HG02623 (cell line): ENCODE data around the gene ACADSB.

ENCODE experiments used
- ATAC-seq: cut with Tn5 transposase; IDR thresholded peaks from one replicate; pipeline ENCODE4 v1.9.1; 2021; ENCODE audit warnings: moderate library complexity; ENCODE audit not compliant: unreplicated experiment

Gene ACADSB

DNA sequence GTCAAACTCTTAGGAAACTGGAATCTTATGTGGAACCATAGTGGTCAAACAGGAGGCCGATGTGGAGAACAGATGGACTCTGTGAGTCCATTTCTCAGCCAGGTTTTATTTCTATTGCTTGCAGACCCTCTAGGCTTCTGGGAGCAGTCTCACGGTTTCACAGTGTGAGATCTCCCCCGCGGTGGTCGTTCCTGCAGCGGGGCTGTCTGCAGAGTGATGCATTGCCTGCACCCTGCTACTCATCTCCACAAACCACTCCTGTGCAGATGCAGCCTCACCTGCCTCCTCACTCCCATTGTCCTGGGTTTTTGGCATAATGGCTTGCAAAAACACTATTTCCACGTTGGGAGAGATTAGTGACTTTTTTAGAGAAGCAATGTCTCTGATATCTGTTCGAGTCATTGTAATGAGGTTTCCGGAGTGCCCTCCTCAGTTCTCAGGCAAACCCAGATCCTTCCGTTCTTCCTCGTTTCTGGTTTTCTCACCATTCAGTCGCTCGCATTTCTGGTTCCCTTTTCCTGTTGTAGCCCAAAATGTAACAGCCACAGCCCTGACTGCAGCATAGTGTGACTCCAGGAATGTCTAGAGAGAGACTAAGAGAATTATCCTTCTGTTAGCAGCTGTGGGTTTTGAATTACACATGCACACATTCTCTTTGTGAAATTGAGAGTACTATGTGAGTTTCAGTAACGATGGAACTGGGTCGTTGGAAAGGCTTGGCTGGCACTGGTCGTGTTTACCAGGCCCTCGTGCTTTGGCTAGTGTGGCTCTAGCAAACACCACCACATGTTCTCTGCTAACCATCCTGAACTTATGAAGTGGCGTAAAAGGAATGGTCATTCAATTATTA, 30.2 kb downstream of the ACADSB start:
- no peak for ATAC-seq

DNA sequence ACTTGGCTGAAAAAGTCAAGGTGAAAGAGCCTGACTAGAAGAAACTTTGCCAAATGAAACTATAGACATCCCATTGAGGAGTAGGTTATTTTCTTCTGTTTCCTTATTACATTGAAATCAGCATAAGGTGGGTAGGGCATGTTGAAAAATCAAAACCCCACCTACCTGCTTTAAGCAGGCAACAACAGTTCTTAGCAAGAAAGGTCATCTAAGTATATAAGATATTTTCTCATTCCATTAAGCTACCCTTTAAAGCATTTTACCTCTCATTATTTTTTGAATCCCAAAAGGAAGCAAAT, 30.8 kb downstream of the ACADSB start:
- no peak for ATAC-seq

DNA sequence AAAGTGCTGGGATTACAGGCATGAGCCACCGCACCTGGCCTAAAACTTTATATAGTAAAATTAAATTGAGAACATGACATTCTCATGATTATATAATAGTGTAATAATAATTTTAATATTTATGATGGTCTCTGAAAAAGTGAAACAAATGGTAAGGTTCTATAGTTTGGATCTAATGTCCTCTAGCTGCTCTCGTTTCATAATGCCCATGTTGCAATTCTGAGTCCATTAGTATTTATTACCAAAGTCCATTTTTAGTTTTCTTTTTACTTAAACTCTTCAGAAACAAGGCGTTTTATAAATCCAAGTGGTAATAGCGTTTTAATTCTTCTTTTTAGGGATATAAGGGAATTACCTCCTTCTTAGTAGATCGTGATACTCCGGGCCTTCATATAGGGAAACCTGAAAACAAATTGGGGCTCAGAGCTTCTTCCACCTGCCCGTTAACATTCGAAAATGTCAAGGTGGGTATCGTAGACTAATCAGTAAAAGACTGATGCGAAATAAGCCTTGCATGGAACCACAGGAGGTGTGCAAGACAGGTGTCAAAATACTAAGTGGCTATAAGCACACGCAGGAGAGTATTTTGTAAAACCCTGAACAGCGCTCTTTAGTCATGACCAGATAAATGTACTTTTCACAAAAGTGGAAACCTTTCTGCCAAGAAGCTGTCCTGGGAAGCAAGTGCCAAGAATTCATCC, 34.1 kb downstream of the ACADSB start:
- ATAC-seq = no peak

DNA sequence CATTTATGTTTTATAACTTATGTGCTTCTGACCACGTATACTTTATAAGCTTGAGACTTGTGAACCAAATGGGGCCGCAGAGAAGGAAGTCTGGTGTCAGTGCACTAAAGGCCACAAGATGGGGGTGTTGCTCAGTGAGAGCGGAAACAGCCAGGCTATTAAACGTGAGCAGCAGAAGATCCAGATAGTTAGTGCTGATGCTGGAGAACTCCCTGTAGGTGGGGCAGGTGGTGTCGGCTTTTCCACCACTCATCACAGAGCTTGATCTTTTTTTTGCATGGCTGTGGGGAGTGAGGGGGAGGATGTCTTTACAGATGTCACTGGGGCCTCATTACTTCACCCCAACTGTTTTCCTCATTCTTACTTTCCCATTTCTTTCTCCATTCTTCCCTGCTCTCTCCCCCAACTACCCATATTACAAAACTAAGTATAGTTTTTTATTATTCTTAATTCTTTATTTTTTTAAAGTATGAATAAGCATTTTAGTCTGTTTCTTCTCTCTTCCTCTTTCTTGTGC, 34.7 kb downstream of the ACADSB start:
- peak; percentile 64 for ATAC-seq

DNA sequence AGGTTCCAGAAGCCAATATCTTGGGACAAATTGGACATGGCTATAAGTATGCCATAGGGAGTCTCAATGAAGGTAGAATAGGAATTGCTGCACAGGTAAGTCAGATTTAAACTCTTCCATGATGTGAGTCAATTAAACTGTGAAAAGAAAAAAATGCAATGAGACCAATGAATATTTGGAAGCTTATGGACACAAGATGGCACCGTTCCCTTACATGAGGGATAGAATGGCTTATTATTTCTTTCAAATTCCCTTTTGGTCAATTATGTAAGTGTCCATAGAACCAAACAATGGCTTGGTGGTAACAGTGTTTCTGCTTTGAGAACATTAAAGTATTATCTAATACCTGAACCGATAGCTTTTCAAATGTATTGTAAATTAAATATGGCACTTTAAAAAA, 35.6 kb downstream of the ACADSB start:
- no peak for ATAC-seq

DNA sequence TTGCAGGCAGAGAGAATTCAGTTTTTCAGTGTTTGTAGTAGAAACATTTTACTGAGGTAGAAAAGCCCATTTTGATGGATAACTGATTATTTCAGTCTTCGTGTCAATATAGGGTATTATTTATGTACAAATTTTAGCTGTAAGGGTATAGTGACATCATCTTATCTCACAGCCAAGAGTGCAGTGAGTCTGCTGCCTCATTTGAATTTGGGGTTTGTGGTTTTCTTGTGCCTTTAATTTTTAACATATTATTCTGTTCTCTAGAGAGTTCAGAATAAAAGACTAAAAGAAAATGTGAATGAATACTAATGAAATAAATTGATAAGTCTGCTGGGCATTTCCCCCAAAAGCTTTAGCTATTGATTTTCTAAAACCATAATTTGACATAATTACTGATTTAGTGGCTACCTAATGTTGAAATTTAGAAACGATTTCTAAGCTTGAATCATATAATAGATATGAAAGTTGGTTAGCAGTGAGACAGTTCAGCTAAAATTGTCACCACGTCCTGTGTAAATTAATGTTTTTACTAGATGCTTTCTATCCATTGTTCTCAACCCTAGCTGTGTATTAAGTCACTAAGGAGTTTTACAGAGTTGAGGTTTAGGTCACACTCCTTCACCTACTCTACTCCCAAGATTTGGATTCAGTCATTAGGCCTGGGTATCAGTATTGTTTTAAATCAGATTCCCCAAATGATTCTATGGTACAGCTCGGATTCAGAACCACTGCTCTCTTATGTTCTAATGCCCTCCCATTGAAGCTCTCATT, 37.3 kb downstream of the ACADSB start:
- ATAC-seq = no peak

DNA sequence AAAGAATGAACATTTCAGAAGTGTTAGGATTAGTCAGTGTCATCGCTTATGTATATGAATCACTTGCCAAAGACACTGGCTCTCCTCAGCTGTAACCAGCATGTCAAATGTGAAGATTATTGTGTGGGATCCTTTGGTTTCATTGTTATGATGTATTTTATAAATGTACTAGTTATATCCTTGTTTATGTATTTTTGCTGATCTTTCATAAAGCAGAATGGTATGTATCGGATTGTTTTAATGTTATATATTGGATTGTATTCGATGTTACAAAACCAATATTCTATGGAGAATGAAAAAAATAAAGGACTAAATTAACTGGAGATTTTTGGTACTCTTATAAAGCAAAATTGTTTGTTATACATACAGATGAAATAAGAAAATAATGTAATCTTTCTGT, 49.2 kb downstream of the ACADSB start:
- no peak for ATAC-seq

DNA sequence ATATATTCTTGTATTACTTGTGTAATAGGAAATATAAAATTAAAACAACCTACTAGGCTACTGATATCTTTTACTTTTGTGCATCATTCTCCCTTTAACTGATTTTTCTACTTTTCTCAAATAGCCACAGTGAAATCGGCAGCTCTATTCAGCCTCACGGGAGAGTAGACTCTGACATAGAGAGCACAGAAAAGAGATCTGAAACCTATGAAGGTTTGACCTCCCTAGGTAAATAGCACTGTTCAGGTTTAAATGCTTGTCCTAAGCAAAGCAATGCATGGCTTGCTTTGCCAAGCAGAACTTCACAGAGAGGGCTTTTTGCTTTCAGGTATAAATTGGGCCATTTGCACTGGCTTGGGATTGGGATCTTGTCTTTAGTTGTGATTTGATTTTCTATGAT, 53.1 kb downstream of the ACADSB start:
- no peak for ATAC-seq

DNA sequence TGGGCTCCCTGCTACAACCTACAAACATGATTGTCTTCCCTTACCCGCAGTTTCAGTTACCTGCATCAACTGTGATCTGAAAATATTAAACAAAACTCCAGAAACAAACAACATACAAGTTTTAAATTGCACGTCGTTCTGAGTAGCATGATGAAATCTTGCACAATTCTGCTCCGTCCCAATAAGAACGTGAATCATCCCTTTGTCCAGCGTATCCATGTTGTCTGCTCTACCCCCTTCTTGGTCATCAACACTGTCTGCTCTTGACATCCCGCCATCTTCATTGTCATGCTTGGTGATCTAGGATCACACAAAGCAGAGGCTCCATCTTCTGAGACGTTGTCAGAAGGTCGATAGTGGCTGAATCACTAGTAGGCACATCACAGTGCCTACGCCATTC, 53.9 kb downstream of the ACADSB start:
- no peak for ATAC-seq

DNA sequence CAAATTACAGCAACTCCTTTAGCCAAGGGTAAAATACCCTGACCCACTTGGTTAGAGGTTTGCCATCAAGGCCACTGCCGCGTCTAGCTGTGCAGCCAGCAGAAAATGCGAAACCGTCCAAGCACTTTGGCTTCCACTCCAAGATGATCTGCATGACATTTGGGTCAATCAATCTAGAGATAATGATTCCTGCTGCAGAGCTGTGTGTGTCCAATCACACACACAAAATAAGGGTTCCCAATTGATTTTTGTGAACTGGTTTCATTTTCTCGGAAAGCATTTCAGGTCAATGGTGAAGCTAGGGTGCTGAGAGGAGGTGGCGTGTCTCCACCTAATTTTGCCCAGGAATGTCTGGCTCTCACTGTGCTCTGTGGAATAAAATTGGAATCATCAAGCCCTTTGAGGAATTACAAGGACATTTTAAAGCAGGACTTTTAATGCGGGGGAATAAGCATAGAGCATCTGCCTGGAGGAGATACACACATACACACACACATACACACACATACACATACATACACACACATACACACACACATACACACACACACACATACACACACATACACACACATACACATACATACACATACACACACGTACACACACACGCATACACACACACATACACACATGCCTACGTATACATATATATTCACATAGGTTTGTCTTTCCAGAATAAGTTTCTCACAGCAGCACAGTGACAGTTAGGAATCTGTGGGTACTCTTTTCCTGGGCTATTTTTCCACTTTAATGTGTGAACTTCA, 59.5 kb downstream of the ACADSB start:
- ATAC-seq = no peak

DNA sequence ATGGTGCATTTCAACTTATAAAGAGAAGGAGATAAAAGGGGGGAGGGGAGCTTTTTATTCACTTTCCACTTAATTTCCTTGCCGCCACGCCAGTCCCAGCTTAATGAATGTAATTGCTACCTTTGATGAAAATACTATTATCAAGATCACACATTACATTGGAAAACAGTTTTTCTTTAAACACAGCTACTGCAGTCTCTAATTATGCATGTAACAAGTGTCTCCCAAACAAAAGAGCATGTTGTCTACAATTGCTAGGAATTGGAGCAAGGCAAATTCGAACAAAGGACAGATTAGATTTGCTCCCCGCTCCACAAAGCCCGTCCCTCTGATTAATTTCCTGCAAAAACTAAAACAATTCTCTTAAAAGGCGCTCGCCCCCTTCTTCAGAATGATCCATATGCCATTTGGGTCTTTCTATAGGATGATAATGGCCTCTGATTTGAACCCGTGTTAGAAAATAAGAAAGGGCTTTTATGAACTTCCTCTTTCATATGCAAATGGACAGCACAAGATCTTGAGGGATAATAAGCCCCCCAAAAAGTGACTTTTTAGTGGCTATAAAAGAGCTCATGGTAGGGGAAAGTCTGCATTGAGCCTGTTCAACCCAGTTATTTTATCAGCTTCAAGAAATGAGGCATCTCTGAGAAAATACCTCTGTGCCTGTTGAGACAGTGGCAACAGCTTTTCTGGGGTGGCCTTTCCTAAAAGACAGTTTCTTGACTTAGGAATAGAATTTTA, 60.6 kb downstream of the ACADSB start:
- no peak for ATAC-seq

DNA sequence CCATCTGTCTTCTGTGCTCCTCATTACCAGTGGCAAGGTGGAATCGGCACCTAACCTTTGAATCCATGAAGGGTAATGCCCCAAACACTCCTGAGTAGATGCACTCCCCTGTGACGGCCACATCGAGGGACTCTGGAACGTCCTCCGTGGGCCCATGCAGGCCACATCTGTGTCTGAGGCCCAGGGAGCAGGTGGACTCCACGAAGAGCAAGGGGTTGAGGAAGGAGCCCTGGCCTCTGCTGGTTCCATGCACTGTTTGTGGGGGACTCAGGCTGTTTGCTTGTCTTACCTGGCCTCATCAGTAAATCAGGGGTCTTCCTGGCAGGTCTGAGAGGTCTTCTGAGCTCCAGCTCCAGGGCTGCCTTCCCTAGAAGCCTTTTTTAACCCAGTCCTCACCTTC, 64.4 kb downstream of the ACADSB start:
- no peak for ATAC-seq

DNA sequence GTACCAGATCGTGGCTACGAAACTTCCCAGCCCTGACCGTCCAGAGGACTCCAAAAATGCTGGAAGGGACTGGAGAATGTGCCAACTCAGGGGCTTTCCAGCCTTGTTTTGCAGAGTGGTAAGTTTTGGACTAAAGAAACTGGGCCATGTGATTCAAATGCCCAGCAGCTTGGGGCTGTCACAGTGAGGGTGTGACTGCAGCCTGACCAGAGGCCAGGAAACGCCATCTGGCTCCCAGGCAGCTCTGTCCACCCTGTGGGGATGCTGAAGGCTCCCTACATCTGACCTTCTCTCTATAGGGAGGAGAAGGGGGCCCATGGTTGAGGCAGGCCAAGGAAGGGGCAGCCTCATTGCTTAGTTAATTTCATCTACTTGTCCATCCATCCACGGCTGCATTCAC, 65.4 kb downstream of the ACADSB start:
- ATAC-seq = no peak

DNA sequence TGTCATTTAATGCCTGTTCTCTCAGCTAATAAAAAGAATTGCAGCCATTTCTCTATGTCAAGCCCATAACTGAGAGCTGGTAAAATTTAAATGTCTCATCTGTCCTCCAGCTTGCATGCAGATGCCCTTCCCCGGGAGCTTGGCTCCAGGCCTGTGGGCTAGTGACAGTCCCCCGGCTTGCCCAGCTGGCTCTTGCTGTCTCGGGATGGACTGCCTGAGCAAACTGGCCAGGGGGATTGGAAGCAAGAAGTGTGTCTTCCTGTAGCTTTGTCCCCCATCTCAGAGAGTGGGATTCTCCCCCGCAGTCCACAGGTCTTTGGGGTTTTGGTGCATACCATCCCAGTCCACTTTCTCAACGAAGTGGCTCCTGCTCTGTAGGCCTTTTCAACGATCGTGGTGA, 73.1 kb downstream of the ACADSB start:
- no peak for ATAC-seq

DNA sequence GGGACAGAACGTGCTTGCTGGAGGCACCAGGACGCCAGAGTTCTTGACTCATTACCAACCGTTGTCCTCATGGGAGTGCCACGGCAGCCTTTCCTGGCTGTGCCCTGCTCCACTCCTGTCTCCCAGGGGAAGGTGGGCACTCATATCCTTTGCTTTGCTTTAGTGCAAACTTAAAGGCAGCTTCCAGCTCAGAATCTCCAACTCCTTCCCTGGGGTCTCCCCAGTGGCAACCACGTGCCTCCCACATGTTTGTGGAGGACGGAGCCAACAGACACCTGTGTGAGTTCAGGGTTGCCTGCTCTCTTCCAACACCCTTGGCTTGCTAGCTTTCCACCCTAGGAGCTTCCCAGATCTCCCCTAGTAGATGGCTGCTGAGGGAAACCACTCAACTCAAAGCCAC, 75.0 kb downstream of the ACADSB start:
- no peak for ATAC-seq

DNA sequence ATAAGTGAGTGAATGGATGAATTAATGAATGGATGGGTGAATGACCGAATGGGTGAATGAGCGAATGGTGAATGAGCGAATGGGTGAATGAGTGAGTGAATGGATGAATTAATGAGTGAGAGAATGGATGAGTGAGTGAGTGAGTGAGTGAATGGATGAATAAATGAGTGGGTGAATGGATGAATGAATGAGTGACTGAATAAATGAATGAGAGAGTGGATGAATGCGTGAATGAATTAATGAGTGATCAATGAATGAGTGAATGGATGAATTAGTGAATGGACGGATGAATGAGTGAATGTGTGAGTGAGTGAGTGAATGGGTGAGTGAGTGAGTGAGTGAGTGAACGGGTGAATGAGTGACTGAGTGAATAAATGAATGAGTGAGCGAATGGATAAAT, 77.5 kb downstream of the ACADSB start:
- ATAC-seq = no peak

DNA sequence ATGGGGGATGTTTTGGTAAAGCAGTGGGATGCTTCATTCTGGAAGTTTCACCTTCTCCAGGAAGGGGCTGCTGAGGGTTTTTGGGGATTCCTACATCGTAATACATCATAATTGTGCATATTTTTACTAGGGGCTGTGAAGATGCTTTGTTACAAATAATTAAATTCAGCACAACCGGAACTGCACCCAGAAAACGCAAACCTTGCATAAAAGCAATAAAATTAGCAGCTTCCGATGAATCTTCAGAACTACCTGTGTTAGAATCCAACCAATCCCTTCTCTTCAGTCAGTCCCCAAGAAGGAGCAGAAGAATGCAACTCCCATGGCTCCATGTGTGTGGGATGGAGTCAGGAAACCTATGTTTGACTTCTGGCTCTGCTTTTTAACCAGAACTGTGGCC, 78.5 kb downstream of the ACADSB start:
- ATAC-seq = no peak

DNA sequence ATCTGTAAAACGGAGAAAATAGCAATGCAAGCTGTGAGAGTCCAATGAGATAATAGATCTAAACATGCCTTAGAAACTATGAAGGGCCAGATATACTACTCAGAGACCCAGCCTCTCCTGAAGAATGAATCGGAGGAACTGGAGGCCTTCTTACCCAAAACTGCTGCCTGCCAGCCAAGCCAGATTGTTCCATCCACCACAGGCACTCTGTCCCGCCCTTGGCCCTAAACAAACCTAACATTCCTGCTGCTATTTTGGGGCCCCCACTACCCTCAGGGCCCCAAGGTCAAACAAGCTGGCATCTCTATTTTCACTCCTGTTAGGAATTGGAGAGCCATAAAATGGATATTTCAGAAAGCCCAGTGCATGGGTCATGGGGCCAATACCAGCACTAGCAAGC, 79.0 kb downstream of the ACADSB start:
- no peak for ATAC-seq

DNA sequence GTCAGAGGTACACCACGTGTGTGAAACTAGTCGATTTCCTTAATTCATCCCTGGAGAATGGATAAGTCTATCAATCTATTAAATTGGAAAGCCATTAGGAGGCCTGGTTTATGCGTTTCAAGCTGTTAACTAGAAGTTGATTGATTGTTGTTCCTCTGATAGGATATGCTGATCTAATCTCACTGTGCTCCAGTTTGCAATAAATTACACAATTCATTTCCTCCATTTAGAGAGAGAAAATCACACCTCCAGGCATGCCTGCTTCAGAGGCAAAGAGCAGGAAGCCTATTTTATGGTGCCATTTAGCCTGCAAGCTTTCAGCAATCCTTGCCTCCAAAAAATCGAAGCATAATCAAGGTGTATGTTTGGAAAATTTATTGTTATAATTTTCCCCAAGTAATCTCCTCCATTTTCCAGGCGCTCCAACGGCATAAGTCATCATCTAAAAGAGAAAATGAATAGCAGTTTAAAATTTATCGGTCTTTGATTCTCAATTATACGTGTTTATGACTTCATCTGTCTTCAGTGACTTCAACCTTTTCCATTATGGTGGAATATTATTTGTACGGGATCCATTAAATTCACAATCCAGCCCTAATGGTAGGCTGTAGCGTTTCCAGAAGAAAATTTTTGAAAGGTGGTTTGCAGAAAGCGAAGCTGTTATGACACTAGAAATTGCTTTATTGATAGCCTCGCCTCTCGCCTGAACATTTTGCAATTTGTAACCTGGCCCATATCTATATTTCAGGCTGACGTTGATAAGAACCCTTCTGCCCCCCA, 84.0 kb downstream of the ACADSB start:
- ATAC-seq = no peak

DNA sequence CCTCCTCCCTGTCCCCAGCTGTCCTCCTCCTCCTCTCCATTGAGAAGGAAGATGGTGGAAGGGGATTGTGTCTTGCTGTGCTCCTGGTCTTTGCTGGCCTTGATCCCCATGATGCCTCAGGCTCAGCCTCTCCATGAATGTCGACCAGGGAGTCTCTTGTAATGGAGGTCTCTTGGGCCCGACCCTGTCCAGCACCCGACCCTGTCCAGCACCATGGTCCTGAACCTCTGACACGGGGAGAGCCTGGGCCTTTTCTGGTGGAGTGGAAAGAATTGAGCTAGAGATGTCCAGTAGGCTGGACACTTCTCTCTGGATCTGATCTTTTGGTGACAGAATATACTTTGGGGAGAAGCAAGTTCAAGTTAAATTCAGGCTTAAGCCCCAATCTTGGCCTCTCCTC, 84.7 kb downstream of the ACADSB start:
- ATAC-seq = no peak
